ENCODE results near the gene ZNF302.

- TF ChIP-seq CTCF (IDR thresholded peaks at IDR 0.05) (no peak), EP300 (IDR thresholded peaks at IDR 0.05) (no peak), POLR2A (IDR thresholded peaks at IDR 0.05) (no peak)
These were observed 27.5 kb upstream of the ZNF302 start for GRCh38 chr19:34649886-34650543.

Data from tibial nerve (tissue), 4 donors.